ENCODE results near the gene PROZ. TPM values are rescaled to one million over a fixed set of nuclear protein-coding genes. Genes with fewer than 3 reads are reported as not detected.

PROZ gene
- total RNA-seq, 2 experiments from 2014 or later = not detected

GRCh38 chr13:113116206-113116800 is 42.1 kb upstream of the PROZ start:
- CTCF ChIA-PET = no interaction called here
- intact Hi-C loops (cut with micrococcal nuclease) = no loop called here
- Mint-ChIP-seq H3K27me3 (no peaks in the 10 kb centered on the region), H3K36me3 (no peaks in the 10 kb centered on the region), H3K9me3 (no peaks in the 10 kb centered on the region), H3K27ac (no peak overlapping the region), H3K4me3 (no peak overlapping the region), H3K4me1 (ENCODE audit: low read depth) (no peaks in the 10 kb centered on the region)
- DNase-seq = no peak
- POLR2A ChIA-PET = no interaction called here

- DNase-seq = no peak
- Mint-ChIP-seq H3K27me3 (no peaks in the 10 kb centered on the region), H3K4me3 (no peak overlapping the region), H3K4me1 (ENCODE audit: low read depth) (no peaks in the 10 kb centered on the region), H3K27ac (no peak overlapping the region), H3K36me3 (no peaks in the 10 kb centered on the region), H3K9me3 (no peaks in the 10 kb centered on the region)
- POLR2A ChIA-PET = no interaction called here
- CTCF ChIA-PET = no interaction called here
- intact Hi-C loops (cut with micrococcal nuclease) = no loop called here
Measured at GRCh38 chr13:113116871-113117271, 41.6 kb upstream of the PROZ start.

- ChIA-PET POLR2A (no interaction called here), CTCF (no interaction called here)
- no peak overlapping the region for H3K4me3 Mint-ChIP-seq
- H3K27ac Mint-ChIP-seq = no peak overlapping the region
- H3K4me1 Mint-ChIP-seq (ENCODE audit: low read depth) = no peaks in the 10 kb centered on the region
- H3K9me3 Mint-ChIP-seq = no peaks in the 10 kb centered on the region
- DNase-seq = no peak
- H3K36me3 Mint-ChIP-seq = no peaks in the 10 kb centered on the region
- intact Hi-C loops (cut with micrococcal nuclease) = no loop called here
- no peaks in the 10 kb centered on the region for H3K27me3 Mint-ChIP-seq
Measured at GRCh38 chr13:113117335-113117872, 41.0 kb upstream of the PROZ start.

DNA sequence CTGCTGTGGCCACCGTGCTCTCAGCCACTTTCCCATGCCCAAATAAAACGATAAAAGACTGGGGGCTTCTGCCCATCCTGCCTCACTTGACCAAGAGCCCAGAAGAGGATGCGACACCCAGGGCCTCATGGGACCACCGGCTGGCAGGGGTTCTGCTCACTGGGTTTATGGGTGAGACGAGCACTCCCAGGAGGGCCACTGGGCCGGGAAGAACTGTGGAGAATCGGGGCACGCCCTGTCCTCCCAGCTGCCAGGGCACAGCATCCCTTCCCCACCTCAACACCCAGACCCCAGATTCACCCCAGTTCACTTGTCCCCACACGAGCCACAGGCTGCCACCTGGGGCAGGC is 40.6 kb upstream of the PROZ start:
- H3K36me3 Mint-ChIP-seq = no peaks in the 10 kb centered on the region

DNA sequence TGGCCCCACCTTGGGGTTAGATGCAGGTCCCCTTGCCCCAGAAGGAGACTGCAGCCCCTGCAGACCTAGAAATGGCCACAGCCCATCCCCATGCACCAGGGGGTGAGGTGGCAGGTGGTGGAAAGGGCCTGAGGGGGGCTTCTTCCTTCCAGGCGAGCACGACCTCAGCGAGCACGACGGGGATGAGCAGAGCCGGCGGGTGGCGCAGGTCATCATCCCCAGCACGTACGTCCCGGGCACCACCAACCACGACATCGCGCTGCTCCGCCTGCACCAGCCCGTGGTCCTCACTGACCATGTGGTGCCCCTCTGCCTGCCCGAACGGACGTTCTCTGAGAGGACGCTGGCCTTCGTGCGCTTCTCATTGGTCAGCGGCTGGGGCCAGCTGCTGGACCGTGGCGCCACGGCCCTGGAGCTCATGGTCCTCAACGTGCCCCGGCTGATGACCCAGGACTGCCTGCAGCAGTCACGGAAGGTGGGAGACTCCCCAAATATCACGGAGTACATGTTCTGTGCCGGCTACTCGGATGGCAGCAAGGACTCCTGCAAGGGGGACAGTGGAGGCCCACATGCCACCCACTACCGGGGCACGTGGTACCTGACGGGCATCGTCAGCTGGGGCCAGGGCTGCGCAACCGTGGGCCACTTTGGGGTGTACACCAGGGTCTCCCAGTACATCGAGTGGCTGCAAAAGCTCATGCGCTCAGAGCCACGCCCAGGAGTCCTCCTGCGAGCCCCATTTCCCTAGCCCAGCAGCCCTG is 40.0 kb upstream of the PROZ start:
- ChIA-PET POLR2A (no interaction called here), CTCF (no interaction called here)
- H3K4me3 Mint-ChIP-seq = no peak overlapping the region
- intact Hi-C loops (cut with micrococcal nuclease) = no loop called here
- H3K36me3 Mint-ChIP-seq = no peaks in the 10 kb centered on the region
- H3K27ac Mint-ChIP-seq = no peak overlapping the region
- H3K9me3 Mint-ChIP-seq = no peaks in the 10 kb centered on the region
- no peak for DNase-seq
- H3K27me3 Mint-ChIP-seq = no peaks in the 10 kb centered on the region
- H3K4me1 Mint-ChIP-seq (ENCODE audit: low read depth) = no peaks in the 10 kb centered on the region

More for the DNA sequence above, 40.6 kb upstream of the PROZ start:
- CTCF ChIA-PET = no interaction called here
- POLR2A ChIA-PET = no interaction called here
- H3K9me3 Mint-ChIP-seq = no peaks in the 10 kb centered on the region
- H3K27ac Mint-ChIP-seq = no peak overlapping the region
- intact Hi-C loops (cut with micrococcal nuclease) = no loop called here
- no peaks in the 10 kb centered on the region for H3K4me1 Mint-ChIP-seq (ENCODE audit: low read depth)
- DNase-seq = no peak
- H3K4me3 Mint-ChIP-seq = no peak overlapping the region
- H3K27me3 Mint-ChIP-seq = no peaks in the 10 kb centered on the region

- Mint-ChIP-seq H3K9me3 (no peaks in the 10 kb centered on the region), H3K27ac (no peak overlapping the region), H3K4me3 (no peak overlapping the region), H3K4me1 (ENCODE audit: low read depth) (no peaks in the 10 kb centered on the region), H3K27me3 (no peaks in the 10 kb centered on the region), H3K36me3 (no peaks in the 10 kb centered on the region)
- DNase-seq = no peak
- ChIA-PET POLR2A (no interaction called here), CTCF (no interaction called here)
- intact Hi-C loops (cut with micrococcal nuclease) = no loop called here
Measured at GRCh38 chr13:113119166-113119821, 39.2 kb upstream of the PROZ start.

GRCh38 chr13:113119822-113120189 is 38.6 kb upstream of the PROZ start:
- no peak overlapping the region for H3K4me3 Mint-ChIP-seq
- H3K9me3 Mint-ChIP-seq = no peaks in the 10 kb centered on the region
- ChIA-PET CTCF (no interaction called here), POLR2A (no interaction called here)
- no peaks in the 10 kb centered on the region for H3K27me3 Mint-ChIP-seq
- H3K4me1 Mint-ChIP-seq (ENCODE audit: low read depth) = no peaks in the 10 kb centered on the region
- no peak overlapping the region for H3K27ac Mint-ChIP-seq
- intact Hi-C loops (cut with micrococcal nuclease) = no loop called here
- H3K36me3 Mint-ChIP-seq = no peaks in the 10 kb centered on the region
- DNase-seq = no peak

DNA sequence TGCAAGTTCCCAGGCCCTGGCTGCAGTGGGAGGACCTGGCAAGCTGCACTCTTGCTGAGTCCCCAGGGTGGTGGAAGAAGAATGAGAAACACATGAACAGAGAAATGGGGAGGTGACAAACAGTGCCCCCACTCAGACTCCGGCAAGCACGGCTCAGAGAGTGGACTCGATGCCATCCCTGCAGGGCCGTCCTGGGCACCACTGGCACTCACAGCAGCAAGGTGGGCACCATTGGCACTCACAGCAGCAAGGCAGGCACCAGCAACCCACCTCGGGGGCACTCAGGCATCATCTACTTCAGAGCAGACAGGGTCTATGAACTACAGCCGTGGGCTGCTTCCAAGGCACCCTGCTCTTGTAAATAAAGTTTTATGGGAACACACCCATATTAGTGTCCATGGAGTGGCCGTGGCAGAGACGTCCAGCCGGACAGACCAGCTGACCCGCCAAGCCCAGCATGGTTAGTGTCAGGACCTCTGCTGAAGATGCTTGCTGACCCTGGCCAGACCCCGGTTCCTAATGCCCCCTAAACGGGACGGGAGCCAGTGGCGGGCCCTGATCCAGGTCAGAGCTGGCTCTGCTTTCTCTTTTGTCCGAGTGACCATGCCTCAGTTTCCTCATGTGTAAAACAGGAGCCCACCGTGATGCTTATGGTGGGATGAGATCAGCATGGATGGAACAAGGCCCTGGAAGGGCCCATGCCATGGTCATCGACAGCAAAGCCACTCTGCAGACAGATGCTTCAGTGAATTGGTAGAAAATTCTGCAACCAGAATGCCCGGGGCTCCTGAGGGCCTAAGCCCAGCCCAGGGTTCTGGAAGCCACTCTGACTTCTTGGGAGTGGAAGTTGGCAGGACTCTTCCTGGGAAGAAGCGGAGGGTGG is 37.9 kb upstream of the PROZ start:
- Mint-ChIP-seq H3K4me1 (ENCODE audit: low read depth) (no peaks in the 10 kb centered on the region), H3K27me3 (no peaks in the 10 kb centered on the region), H3K9me3 (no peaks in the 10 kb centered on the region), H3K27ac (no peak overlapping the region), H3K36me3 (no peaks in the 10 kb centered on the region), H3K4me3 (no peak overlapping the region)
- no peak for DNase-seq
- intact Hi-C loops (cut with micrococcal nuclease) = no loop called here
- ChIA-PET POLR2A (no interaction called here), CTCF (no interaction called here)

- intact Hi-C loops (cut with micrococcal nuclease) = no loop called here
- ChIA-PET POLR2A (no interaction called here), CTCF (no interaction called here)
- no peak for DNase-seq
- H3K4me1 Mint-ChIP-seq (ENCODE audit: low read depth) = no peaks in the 10 kb centered on the region
- H3K27ac Mint-ChIP-seq = no peak overlapping the region
- H3K4me3 Mint-ChIP-seq = no peak overlapping the region
- H3K27me3 Mint-ChIP-seq = no peaks in the 10 kb centered on the region
- H3K36me3 Mint-ChIP-seq = no peaks in the 10 kb centered on the region
- H3K9me3 Mint-ChIP-seq = no peaks in the 10 kb centered on the region
Measured at GRCh38 chr13:113121183-113121927, 37.1 kb upstream of the PROZ start.

- intact Hi-C loops (cut with micrococcal nuclease) = no loop called here
- Mint-ChIP-seq H3K4me3 (no peak overlapping the region), H3K9me3 (no peaks in the 10 kb centered on the region), H3K27me3 (no peaks in the 10 kb centered on the region), H3K27ac (no peak overlapping the region), H3K4me1 (ENCODE audit: low read depth) (no peaks in the 10 kb centered on the region), H3K36me3 (no peaks in the 10 kb centered on the region)
- no peak for DNase-seq
- ChIA-PET CTCF (no interaction called here), POLR2A (no interaction called here)
Measured at GRCh38 chr13:113121928-113122471, 36.4 kb upstream of the PROZ start.

DNA sequence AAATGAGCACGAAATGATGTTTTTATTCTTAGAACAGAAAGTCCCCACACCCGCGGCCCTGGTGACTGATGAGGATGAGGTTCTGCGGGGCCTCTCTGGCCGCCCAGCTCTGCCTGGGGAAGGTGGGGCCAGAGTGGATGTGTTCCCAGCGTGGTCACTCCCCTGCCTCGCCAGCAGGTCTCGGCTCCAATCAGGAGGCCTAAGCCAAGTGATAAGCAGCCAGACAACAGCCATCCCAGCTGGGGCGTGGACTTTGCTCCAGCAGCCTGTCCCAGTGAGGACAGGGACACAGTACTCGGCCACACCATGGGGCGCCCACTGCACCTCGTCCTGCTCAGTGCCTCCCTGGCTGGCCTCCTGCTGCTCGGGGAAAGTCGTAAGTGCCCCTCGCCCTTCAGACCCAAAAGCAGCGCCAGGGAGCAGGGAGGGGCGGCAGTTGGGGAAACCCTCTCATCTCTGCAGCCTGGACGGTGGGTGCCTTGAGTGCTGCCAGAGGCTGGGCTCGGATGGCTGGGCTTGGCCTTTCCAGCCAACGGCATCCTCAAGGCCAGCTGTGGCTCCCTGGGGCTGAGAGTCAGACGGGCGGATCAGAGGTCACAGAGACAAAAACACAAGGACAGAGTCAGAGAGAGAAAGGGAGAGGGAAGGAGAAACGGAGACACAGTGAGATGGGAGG is 35.8 kb upstream of the PROZ start, which contains the start of gene F10:
F10 (plus strand) TSS at position 250 of the 676 bp plus-strand sequence; CDS start at position 307, 57 bp downstream.
- no peaks in the 10 kb centered on the region for H3K4me1 Mint-ChIP-seq (ENCODE audit: low read depth)
- no peak within 1 kb of the TSS for H3K4me3 Mint-ChIP-seq
- POLR2A ChIA-PET = no interaction called here
- DNase-seq = no peak
- H3K27ac Mint-ChIP-seq = no peak within 1 kb of the TSS
- CTCF ChIA-PET = no interaction called here
- intact Hi-C loops (cut with micrococcal nuclease) = no loop called here
- no peaks in the 10 kb centered on the region for H3K36me3 Mint-ChIP-seq
- H3K9me3 Mint-ChIP-seq = no peaks in the 10 kb centered on the region
- peaks cover under 1% of the 10 kb centered on the region for H3K27me3 Mint-ChIP-seq
